HK-2 (cell line): ENCODE data around the gene NMT2.
"Not testable (repeated sequence)": the region's sequence is repeated elsewhere in the genome, so short reads cannot be mapped to it uniquely, and the experiment has no call there.

Source experiments
- DNase-seq: peaks from one replicate; pipeline ENCODE4 v3.0.0-alpha.2; 2018; ENCODE audit not compliant: unreplicated experiment

The NMT2 gene

DNA sequence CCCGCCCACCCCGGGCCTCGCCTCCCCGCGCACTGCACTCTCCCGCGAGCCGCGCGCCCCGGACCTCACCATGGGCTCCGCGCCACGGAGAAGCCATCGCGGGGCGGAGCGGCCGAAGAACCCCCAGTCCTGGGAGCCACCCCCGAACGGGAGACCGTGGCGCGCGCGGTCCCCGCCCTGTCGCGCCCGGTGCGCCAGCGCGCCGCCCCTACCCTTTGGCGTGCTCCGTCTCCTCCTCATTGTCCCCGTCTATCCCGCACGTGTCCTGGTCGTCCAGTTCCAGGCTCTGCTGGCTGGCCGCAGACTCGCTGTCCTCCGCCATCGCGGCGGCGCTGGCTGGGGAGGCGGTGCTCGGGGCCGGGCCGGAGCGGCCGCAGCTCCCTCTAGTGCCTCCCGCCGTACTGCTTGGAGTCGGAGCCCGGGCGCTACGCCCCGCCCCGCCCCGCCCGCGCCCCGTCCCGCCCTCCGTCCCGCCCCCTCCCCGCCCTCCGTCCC lies at the start of gene NMT2:
Gene NMT2, minus strand, starts transcription at position 403 of the 495 bp plus-strand sequence. Its CDS starts 81 bp downstream, at position 322.
- DNase-seq = no peak

DNA sequence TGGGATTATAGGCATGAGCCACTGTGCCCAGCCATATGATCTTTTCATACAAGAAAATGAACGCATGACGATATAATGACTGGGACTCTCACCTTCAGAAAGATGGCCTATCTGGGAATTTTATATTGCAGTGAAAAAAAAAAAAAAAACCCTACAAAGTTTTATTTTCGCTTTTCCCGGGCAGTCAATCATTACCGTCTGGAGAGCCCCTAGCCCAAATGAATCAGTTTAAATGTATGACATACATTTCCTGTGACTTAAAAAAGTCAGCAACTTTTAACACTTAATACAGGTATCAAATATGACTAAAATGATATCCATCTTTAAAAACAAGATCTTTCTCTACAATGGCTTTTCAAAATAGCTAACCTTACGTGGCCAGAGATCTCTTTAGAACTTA lies 48.2 kb upstream of the NMT2 start:
- DNase-seq = no peak

GRCh38 chr10:15214237-15214636 lies 45.7 kb upstream of the NMT2 start:
- DNase-seq = no peak

DNA sequence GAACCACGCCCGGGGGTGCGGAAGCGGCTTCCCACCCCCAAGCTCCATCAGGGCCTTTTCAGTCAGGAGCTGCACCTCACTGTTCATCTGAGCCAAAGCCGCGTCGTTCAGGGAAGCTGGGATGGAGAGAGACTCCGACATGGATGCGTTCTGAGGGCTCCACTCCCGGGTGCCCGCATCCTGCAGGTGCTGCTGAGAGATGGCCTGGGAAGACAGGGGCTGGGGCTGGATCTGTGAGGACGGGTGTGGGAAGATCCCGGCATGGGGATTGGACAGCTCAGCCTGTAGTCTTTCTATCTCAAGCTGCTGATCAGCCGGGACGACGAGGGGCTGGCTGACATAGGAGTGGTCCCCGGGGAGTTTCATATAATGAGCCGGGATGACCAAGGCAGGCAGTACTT lies 45.0 kb upstream of the NMT2 start:
- DNase-seq = no peak

DNA sequence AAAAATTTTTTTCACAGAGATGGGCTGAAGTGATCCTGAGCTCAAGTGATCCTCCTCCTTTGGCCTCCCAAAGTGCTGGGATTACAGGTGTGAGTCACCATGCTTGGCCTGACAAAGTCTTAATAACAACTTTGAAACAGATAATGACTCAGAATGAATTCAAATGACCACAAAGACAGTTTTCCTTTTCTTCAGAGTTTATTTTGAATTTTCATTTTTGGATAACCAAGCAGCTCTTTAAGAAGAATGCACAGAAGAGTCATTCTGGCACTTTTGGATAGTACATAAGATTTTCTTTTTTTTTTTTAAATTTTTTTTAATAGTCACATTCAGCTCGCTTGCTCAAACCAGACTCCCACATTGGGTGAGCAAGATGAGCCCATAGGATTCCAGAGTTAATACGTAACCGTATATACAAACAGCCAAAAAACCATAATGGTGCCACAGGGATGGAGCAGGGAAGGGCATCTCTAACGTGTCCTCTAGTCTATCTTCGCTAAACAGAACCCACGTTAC lies 43.0 kb upstream of the NMT2 start:
- peak; percentile 35 for DNase-seq

DNA sequence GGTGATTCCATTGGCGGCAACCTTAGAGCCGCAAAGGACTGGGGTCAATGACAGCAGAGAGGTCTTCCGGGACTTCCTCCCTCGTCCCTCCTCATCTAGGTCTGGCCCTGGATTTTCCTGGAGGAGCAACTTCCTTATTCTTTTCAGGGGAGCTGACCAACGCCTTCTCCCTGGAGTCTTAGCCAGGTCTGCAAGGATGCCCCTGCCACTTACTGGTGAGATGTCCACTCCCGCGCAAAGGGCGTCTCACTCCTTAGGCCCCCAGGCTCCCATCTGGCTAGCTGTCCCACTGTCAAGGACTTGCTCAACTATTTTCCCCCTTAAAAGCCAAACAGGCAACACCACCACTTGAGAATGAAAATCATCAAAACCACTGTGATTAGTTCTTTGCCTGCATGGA lies 42.0 kb upstream of the NMT2 start:
- no peak for DNase-seq

DNA sequence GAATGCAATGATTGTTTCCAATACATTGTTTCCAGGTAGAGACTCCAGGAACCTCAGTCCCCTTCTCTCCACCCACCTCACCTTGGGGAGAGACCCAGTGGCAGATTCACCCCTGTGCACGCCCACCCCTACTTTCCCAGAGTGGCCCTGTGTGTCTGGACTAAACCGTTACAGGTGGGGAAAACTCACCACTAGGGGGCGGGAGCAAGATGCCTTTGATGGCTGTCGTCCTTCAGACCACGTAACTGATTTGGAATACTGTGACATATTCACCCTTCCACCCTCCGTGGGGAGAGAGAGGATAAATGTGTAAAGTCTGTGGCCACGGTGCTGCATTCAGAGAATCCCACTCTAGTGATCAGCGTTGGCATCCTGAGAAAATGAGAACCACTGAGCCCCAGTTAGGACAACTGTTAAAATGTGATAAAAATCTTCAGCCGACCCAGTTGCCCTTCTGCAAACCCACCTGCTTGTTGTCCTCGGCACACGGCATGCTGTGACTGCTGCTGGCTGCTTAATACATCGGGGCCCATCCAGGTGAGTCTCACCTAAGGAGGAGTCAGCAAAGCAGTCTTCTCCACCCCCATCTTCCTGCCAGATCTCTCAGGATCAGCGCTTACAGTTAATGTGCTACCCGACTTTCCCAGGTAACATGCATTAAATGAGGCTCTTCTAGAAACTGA lies 41.5 kb upstream of the NMT2 start:
- peak; percentile 29 for DNase-seq

DNA sequence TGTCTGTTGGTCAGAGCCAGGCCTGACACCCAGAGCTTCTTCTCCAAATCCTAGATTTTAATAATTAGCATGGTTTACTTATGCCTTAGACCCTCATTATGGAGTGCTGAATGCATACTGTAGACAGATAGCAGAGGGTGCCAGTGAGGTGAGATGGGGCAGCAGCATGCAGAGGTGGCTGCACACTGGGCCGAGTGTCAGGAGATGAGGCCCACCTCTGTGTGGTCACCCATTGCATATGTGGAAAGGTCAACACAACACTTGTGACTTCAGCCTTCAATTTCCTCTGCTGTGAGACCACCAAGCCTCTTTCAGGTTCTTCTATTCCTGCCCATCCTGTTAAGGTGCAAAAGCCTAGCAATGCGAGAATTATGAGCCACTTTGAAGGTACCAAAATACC lies 39.7 kb upstream of the NMT2 start:
- DNase-seq = no peak

GRCh38 chr10:15207410-15207809 lies 38.9 kb upstream of the NMT2 start:
- DNase-seq = not testable (repeated sequence)

DNA sequence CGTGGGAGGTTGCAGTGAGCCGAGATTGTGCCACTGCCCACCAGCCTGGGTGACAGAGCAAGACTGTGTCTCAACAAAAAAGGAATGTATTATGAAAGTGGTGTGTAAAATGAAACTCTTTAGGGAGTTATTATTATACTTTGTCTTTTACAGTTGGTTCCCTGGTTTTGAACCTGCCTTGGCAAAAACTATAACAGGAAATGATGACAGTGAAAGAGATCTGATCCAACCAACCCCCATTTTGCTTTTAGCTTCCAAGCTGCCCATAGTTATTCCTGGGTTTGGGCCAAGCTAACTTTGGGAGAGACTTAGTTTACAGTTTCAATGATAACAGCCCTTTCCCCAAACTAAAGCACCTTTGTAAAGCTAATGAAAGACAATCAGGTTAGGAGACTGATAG lies 34.1 kb upstream of the NMT2 start:
- no peak for DNase-seq

GRCh38 chr10:15202301-15202621 lies 33.8 kb upstream of the NMT2 start:
- not testable (repeated sequence) for DNase-seq

DNA sequence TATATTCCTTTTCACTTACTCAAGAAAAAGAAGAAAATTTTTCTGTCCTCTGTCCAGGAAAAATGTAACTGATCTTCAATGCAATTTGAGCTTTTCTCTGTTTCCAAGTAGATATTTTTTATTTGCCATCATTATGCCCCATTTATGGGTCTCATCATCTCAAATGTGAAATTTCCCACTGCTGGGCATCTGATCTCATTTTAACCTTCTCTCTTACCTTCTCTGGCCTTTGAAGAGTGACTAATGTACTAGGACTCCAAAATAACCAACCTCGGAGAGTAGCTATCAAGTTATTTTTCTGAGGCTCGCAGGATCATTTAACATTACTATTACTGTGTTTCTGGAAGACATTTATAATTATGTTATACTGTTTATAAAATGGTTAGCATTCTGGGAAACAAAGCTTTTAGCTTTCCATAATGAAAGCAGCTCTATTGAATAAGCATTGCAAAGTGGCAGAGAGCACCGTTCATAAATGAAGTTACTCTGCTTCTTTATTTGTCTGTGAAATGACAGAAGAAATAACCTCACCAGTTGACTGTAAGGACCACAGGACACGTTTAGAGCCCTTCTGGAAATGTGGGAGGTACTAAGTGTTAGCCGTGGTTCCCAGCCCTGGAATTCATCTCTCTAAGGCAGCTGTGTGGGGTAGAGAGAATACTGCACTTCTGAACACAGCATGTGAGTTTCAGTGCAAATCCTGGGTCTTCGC lies 33.3 kb upstream of the NMT2 start:
- DNase-seq = no peak

DNA sequence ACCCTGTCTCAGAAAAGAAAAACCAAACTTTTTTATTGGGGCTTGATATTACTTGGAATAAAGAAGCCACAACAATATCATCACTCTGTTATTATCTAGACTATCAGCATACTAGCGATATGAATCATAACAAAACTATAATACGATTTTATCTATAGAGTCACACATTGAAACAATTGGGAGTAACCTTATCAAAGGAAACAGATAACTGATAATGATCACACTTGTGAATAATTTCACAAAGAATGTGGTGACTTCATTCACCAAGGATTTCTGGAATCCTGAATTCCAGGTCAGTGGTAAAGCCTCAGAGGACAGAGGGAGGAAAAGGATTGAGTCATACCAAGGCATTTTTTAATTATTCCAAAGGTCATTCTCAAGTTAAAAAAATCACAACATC lies 32.1 kb upstream of the NMT2 start:
- no peak for DNase-seq

GRCh38 chr10:15197911-15198310 lies 29.4 kb upstream of the NMT2 start:
- DNase-seq = no peak

GRCh38 chr10:15197276-15197675 lies 28.8 kb upstream of the NMT2 start:
- no peak for DNase-seq

- DNase-seq = no peak
These were observed 27.7 kb upstream of the NMT2 start for GRCh38 chr10:15196021-15196834.

DNA sequence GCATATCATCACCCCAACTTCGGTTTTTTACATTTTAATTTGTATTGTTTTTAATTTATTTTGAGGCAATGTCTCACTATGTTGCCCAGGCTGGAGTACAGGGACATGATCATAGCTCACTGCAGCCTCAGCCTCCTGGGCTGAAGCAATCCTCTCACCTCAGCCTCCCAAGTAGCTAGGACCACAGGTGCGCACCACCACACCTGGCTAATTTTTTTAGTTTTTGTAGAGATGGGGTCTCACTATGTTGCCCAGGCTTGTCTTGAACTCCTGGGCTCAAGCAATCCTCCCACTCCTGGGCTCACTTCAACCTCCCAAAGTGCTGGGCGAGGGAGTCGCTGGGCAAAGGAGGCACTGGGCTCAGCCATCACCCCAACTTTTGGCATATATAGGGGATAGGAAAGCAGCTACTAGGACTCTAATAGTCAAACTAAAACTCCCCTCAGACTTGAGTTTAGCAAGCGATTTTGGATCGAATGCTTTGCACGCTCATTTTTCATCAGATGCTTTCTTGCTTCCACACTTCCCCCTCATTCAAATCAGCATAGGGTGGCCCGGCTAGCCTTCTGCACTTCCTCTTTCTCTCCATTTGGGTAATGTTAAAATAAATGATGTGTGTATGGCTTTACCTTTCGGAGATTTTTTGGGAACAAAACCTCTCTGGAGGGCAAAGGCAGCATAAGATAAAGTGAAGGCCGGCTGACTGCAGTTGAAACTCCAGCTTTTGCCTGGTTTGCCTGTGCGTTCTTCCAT lies 20.8 kb upstream of the NMT2 start:
- no peak for DNase-seq

DNA sequence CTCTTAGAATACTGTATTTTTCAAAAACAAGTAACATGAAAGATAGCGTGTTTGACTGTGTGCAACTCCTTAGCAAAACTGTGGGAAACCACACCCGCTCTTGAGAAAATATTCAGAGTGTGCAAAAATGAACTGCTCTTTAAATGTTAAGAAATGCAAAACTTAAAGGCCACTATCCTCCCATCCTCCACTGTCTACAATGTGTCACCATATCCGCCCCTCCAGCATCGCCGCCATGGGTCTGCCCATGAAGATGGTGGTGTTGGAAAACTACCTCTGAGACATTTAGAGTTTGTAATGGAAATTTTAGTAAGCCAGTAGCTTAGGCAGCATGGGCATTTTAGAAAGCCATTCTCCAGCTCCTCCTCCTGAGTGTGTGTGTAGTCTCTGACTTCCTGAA lies 20.1 kb upstream of the NMT2 start:
- DNase-seq = no peak

GRCh38 chr10:15183689-15184481 lies 15.4 kb upstream of the NMT2 start:
- no peak for DNase-seq

GRCh38 chr10:15182540-15183207 lies 14.2 kb upstream of the NMT2 start:
- DNase-seq = no peak
